NCI-H774 (cell line): ENCODE data around the gene TERT.

Source experiments
- DNase-seq: peaks from one replicate; lab custom pipeline; 2025; lab: John Stamatoyannopoulos, UW

TERT gene

GRCh38 chr5:1219098-1219767, 75.6 kb downstream of the TERT start:
- DNase-seq: no peak

DNA sequence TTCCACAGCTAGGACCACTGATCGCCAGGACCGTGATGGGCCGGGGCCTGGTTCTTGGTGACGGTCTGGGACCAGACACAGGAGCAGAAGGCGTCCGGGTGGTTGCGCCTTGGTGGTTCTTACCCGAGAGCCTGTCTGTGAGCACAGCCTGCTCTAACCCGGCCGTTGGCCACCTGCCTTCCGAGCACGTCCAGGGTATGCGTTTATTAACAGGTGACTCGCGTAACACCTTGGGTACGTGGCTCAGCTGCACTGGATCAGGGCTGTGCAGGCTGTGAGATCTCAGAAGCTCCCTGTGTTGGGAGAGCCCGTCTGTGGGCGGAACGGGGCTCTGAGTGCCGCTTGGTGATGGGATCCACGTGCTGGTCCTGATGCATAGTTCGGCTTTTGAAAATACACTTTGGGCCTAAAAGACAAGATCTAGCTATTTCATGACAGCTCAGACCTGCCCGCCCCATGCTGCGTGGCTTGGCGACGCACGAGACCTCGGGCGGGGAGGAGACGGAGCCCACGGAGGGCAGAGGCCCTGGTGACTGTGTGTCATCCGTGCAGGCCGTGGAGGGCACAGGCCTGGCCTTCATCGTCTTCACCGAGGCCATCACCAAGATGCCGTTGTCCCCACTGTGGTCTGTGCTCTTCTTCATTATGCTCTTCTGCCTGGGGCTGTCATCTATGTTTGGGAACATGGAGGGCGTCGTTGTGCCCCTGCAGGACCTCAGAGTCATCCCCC, 76.4 kb downstream of the TERT start:
- peak; percentile 64 for DNase-seq

- DNase-seq: peak; percentile 16
Measured at GRCh38 chr5:1217596-1218206, 77.2 kb downstream of the TERT start.

DNA sequence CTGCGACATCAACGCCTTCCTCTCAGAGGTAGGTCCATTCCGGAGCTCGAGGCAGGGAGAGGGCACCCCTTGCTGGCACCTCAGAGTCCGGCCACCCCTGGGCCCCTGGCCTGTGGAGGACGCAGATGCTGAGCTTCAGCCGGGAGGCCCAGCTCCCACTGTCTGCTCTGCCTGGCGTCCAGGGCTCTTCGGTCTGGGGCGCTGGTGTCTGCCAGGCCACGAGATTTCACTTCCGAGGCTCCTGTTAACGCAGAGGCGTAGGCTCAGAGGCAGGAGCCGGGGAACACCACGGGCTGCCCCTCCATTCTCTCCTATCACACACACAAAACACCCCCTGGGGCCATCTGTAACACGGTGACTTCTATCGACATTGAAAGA, 78.0 kb downstream of the TERT start:
- no peak for DNase-seq

GRCh38 chr5:1216211-1216917, 78.5 kb downstream of the TERT start:
- DNase-seq: no peak

GRCh38 chr5:1215320-1216096, 79.4 kb downstream of the TERT start:
- DNase-seq: no peak

- DNase-seq: no peak
Measured at GRCh38 chr5:1214936-1215220, 80.0 kb downstream of the TERT start.

GRCh38 chr5:1214163-1214935, 80.5 kb downstream of the TERT start:
- DNase-seq: no peak

GRCh38 chr5:1213508-1214162, 81.2 kb downstream of the TERT start:
- no peak for DNase-seq

GRCh38 chr5:1212881-1213280, 82.0 kb downstream of the TERT start:
- no peak for DNase-seq

GRCh38 chr5:1212271-1212670, 82.6 kb downstream of the TERT start:
- DNase-seq: no peak

GRCh38 chr5:1211701-1212100, 83.2 kb downstream of the TERT start:
- DNase-seq: no peak

DNA sequence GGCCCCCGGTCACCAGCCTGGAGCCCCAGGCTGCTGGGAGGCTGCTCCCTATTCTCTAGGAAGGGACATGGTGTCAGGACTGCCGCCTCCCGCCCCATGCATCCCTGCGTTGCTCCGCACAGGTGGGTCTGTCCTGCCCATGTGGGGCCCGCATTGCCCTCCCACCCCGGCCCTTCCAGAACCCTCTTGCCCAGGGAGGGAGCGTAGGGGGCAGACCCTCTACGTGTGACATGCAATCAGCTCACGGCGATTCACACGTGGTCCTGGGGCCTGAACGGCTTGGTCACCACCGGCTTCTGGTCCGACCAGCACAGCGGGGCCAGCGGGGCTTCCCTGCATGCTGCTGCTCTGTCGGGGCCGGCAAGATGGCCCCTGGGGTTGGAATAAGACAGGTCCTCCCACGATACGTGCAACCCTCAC, 84.0 kb downstream of the TERT start:
- DNase-seq: no peak

DNA sequence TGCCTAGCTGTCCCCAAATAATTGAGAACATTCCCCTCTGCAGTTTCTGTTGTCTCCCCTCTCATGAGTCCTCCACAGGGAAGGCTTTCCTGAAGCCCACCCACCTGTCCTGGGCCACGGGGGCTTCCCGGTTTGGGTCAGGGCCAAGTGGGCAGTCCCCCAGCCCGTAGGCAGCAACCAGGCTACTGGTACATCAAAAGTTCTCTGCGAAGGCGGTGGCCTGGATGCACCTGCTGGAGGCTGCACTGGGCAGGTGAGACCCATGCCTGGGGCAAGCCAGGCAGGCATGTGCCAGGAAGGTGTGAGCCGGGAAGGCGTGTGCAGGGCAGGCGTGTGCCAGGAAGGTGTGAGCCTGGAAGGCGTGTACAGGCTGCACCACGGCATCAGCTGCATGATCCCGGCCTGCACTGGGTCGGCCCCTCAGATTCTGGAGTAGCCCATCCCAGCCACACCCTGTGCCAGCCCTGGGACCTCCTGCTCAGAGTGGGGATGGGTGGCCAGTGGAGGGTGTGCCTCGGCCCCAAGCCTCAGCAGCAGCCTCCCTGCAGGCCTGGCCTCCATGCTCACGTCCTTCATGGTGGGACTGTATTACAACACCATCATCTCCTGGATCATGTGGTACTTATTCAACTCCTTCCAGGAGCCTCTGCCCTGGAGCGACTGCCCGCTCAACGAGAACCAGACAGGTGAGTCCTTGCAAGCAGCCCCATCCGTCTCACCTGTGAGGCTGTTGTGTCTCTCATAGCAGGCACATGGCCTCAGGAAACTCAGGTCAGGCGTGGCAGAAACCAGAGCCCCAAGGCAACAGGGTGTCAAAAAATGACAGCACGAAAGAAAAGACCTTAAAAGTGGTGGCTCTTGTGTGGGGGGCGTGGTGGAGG, 84.7 kb downstream of the TERT start:
- no peak for DNase-seq

GRCh38 chr5:1209489-1209852, 85.4 kb downstream of the TERT start:
- DNase-seq: no peak

DNA sequence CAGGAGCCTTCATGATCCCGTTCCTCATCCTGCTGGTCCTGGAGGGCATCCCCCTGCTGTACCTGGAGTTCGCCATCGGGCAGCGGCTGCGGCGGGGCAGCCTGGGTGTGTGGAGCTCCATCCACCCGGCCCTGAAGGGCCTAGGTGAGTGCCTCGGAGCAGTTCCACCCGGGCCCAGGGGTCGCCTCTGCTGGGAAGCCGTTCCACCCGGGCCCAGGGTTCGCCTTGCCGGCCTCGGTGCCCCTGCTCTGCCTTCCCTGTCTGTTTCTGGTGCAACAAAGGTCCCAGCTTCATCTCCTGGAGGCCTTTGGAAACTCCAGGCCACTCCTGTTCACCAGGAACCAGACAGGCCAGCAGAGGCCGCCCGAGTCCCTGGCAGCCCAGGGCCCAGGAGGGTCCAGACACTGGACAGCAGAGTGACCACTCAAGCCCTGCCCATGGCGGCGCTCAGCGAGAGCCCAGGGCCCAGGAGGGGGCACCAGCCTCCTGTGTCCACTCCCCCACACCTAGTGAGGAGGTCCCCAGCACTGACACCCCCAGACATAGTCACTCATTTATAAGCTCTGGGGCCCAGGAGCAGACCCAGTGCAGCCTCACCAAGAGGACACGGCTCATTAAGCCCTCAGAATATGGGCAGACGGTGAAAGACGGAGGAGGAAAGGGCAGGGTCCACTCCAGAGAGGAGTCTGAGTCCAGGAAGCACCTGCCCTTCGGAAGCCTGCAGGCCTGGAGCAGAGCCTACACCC, 86.0 kb downstream of the TERT start:
- peak; percentile 32 for DNase-seq

DNA sequence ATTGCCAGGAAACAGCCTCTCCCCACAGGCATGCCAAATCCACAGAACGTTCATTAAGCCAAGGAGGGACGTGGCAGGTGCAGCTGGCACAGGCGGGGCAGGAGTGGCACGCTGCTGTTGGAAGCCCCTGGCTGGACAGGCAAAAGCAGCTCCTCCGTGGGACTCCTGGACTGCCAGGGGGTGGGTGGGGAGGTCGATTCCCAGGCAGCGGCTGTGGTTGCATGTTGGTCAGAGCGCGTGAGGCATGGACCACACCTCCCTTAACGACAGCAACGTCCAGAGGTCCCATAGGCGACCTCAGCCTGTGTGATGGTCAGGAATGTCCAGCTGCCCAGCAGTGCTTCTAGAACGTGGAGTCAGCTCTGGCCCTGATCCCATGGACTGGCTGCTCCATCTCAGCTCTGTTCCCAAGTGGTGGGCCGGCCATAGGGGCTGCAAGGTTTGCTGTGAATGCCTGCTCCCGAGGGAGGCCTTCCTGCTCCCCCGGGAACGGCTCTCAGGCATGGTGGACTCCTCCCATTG, 86.6 kb downstream of the TERT start:
- DNase-seq: no peak

DNA sequence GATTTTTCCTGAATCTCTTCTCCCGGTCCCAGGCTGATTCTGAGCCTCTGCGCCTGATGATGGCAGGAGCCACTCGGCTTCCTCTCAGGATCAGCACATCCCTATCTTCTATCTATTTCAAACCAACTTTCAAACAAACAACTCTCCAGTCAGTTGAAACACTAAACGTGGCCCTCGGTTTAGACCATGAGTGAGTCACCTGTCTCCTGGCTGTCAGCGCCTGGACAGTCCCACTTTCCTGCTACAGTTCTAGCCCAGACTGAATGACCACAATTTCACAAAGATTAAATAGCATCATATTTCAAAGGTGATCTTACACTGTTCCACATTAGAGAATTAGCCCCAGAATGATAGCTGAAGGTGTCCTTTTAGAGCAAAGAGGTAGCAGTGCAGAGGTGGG, 87.3 kb downstream of the TERT start:
- no peak for DNase-seq
